Activated T-helper 1 cell treated with anti-CD3 and anti-CD28 coated beads, Interleukin-12 subunit alpha, Interleukin-12 subunit beta, Interleukin-2, Interleukin-4 antibody, amounts not matched to agents 30 ng/mL and 10 ng/mL and 1 ng/mL, durations not matched to agents 14 hours and 24 hours and 36 hours (primary cell): ENCODE measurements around the gene FREM2. TPM values are rescaled to one million over a fixed set of nuclear protein-coding genes. Genes with fewer than 3 reads are reported as not detected.

ENCODE experiments used
- DNase-seq: peaks from one replicate; pipeline ENCODE4 v3.0.0; 2021; ENCODE audit warnings: low spot score
- H3K27ac Mint-ChIP-seq: one replicate; pipeline ENCODE4 v1.8.0; 2021; ENCODE audit warnings: mild to moderate bottlenecking, mixed read lengths
- H3K27me3 Mint-ChIP-seq: one replicate; pipeline ENCODE4 v1.8.0; 2022; ENCODE audit warnings: mild to moderate bottlenecking, moderate library complexity, mixed read lengths; ENCODE audit not compliant: insufficient read depth
- H3K36me3 Mint-ChIP-seq: one replicate; pipeline ENCODE4 v1.8.0; 2021; ENCODE audit warnings: low read depth, mixed read lengths
- H3K4me1 Mint-ChIP-seq: one replicate; pipeline ENCODE4 v1.8.0; 2021; ENCODE audit warnings: low read depth, mixed read lengths
- H3K4me3 Mint-ChIP-seq: one replicate; pipeline ENCODE4 v1.8.0; 2021; ENCODE audit warnings: mild to moderate bottlenecking, moderate library complexity, mixed read lengths
- H3K9me3 Mint-ChIP-seq: one replicate; pipeline ENCODE4 v1.8.0; 2021; ENCODE audit warnings: mixed read lengths
- intact Hi-C: fragments of 100-400 bp; cut with micrococcal nuclease; formaldehyde crosslinking; loops from one replicate; pipeline ENCODE4 v1.15.1; 2024
- total RNA-seq: library from RNA; stranded (reverse); gene quantifications from 2 replicates; pipeline ENCODE4 v1.2.3, GENCODE V29; 2022

The FREM2 gene
- total RNA-seq, 1 donor from 2014 or later, result 0.05 TPM

GRCh38 chr13:38667526-38668109 lies 19.3 kb upstream of the FREM2 start:
- no peaks in the 10 kb centered on the region for H3K9me3 Mint-ChIP-seq
- no peak for DNase-seq
- H3K27me3 Mint-ChIP-seq, result no peaks in the 10 kb centered on the region
- H3K4me1 Mint-ChIP-seq, result no peaks in the 10 kb centered on the region
- H3K27ac Mint-ChIP-seq, result no peak overlapping the region
- H3K36me3 Mint-ChIP-seq, result no peaks in the 10 kb centered on the region
- intact Hi-C loops, result no loop called here
- no peak overlapping the region for H3K4me3 Mint-ChIP-seq

GRCh38 chr13:38669234-38669964 lies 17.5 kb upstream of the FREM2 start:
- no peaks in the 10 kb centered on the region for H3K9me3 Mint-ChIP-seq
- intact Hi-C loops, result no loop called here
- DNase-seq, result no peak
- no peaks in the 10 kb centered on the region for H3K4me1 Mint-ChIP-seq
- H3K27me3 Mint-ChIP-seq, result no peaks in the 10 kb centered on the region
- H3K36me3 Mint-ChIP-seq, result no peaks in the 10 kb centered on the region
- no peak overlapping the region for H3K4me3 Mint-ChIP-seq
- H3K27ac Mint-ChIP-seq, result no peak overlapping the region

- no peaks in the 10 kb centered on the region for H3K4me1 Mint-ChIP-seq
- H3K4me3 Mint-ChIP-seq, result no peak overlapping the region
- no peak for DNase-seq
- intact Hi-C loops, result no loop called here
- no peaks in the 10 kb centered on the region for H3K9me3 Mint-ChIP-seq
- H3K27me3 Mint-ChIP-seq, result no peaks in the 10 kb centered on the region
- H3K27ac Mint-ChIP-seq, result no peak overlapping the region
- H3K36me3 Mint-ChIP-seq, result no peaks in the 10 kb centered on the region
Measured at GRCh38 chr13:38670627-38671026, 16.2 kb upstream of the FREM2 start.

DNA sequence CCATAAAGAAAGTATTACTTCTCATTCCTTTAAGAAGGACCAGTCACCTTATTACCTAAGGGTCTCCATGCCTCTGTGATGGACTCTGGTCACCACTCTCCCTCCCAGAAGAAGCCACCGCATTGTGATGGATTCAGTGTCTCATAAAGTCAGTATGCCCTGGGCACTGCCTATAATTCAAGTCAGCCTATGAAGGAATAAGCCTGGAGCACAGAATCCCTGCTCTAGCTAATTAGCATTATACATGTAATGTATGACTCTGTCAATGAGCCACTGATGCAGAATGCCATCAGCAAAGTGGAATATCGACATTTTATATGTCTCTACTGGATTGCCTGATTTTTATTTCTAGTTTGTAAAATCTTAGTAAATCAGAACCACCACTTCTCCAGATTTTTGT lies 14.9 kb upstream of the FREM2 start:
- H3K4me3 Mint-ChIP-seq, result no peak overlapping the region
- intact Hi-C loops, result no loop called here
- H3K27me3 Mint-ChIP-seq, result no peaks in the 10 kb centered on the region
- no peak for DNase-seq
- H3K27ac Mint-ChIP-seq, result no peak overlapping the region
- no peaks in the 10 kb centered on the region for H3K36me3 Mint-ChIP-seq
- H3K4me1 Mint-ChIP-seq, result no peaks in the 10 kb centered on the region
- no peaks in the 10 kb centered on the region for H3K9me3 Mint-ChIP-seq

DNA sequence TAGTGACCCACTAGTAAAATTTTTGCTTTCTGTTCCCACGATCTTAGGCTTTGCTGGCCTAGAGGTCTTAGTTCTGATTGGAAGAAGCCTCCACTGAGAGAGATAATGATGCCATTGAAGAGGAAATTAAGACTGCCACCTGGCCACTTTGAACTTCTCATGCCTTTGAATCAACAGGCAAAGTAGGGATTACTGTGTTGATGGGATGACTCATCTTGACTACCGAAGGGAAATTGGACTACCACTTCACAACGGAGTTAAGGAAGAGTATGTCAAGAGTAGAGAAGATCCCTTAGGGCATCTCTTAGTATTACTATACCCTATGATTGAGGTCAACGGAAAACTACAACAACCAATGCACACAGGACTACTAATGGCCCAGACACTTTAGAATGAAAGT lies 12.7 kb upstream of the FREM2 start:
- H3K4me1 Mint-ChIP-seq, result no peaks in the 10 kb centered on the region
- H3K36me3 Mint-ChIP-seq, result no peaks in the 10 kb centered on the region
- no peak overlapping the region for H3K4me3 Mint-ChIP-seq
- intact Hi-C loops, result no loop called here
- no peak overlapping the region for H3K27ac Mint-ChIP-seq
- no peak for DNase-seq
- no peaks in the 10 kb centered on the region for H3K9me3 Mint-ChIP-seq
- no peaks in the 10 kb centered on the region for H3K27me3 Mint-ChIP-seq

DNA sequence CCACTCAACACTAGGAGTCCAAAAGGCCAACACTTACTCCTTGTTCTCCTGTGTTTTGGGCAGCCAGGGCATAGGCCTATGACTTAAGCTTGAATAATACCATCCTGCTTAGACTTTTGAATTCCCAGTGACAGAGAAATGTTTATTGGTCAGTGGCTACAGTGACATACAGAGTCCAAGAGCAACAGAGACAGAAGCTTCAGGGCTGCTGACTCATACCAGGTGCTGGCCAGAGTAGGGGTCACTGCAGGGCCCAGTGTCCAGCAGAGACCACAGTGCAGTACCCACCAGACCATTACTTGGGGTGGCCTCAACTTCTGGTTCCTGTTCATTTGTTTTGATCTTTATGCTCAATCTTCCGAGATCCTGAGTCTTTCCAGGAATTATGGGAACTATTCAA lies 6.0 kb upstream of the FREM2 start:
- no peaks in the 10 kb centered on the region for H3K9me3 Mint-ChIP-seq
- intact Hi-C loops, result no loop called here
- no peak overlapping the region for H3K27ac Mint-ChIP-seq
- no peak for DNase-seq
- no peak overlapping the region for H3K4me3 Mint-ChIP-seq
- H3K4me1 Mint-ChIP-seq, result no peaks in the 10 kb centered on the region
- peaks cover 13% of the 10 kb centered on the region for H3K27me3 Mint-ChIP-seq
- H3K36me3 Mint-ChIP-seq, result no peaks in the 10 kb centered on the region

DNA sequence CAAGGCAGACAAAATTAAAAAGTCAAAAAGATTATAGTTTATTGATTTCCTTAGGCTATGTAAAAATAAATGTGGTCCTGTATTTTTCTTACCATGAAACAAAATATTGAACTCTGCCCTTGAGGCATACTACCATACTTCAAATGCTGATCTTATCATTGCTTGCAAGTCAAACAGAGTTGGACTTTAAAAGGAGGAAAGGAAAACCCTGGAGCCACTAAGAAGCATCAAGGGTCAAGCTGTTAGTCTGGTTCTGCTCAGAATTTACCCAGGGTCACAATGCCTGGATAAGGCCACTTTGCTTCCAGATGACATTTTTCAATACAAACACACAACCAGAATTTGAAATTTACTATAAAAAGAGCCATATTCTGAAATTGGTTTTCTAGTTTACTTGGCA lies 2.2 kb upstream of the FREM2 start:
- H3K4me3 Mint-ChIP-seq, result no peak overlapping the region
- no peaks in the 10 kb centered on the region for H3K36me3 Mint-ChIP-seq
- intact Hi-C loops, result no loop called here
- H3K27me3 Mint-ChIP-seq, result peaks cover 23% of the 10 kb centered on the region
- H3K27ac Mint-ChIP-seq, result no peak overlapping the region
- no peaks in the 10 kb centered on the region for H3K9me3 Mint-ChIP-seq
- H3K4me1 Mint-ChIP-seq, result no peaks in the 10 kb centered on the region
- no peak for DNase-seq

DNA sequence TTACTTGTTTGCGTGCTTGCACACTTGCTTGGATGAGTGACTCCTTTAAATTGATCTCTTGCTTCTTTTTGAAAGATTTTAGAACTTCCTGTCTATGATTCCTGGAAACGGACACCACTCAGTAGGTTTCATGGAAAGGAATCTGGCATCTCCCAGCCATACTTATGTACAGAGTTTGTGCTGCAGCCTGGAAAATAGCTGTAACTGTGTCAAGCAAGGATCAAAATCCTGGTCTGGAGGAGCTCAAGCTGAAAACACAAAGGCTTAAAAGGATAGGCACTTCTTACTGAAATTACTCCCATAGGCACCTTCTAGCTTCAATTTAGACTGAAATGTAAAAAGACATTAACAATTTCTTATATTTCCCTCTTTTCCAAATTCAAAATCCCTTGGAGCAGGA lies 1.4 kb upstream of the FREM2 start:
- intact Hi-C loops, result no loop called here
- H3K4me3 Mint-ChIP-seq, result no peak overlapping the region
- H3K27ac Mint-ChIP-seq, result no peak overlapping the region
- peaks cover 23% of the 10 kb centered on the region for H3K27me3 Mint-ChIP-seq
- H3K36me3 Mint-ChIP-seq, result no peaks in the 10 kb centered on the region
- no peaks in the 10 kb centered on the region for H3K9me3 Mint-ChIP-seq
- no peaks in the 10 kb centered on the region for H3K4me1 Mint-ChIP-seq
- no peak for DNase-seq

GRCh38 chr13:38685974-38686576 lies 802 bp upstream of the FREM2 start:
- no peak overlapping the region for H3K27ac Mint-ChIP-seq
- H3K9me3 Mint-ChIP-seq, result no peaks in the 10 kb centered on the region
- no peaks in the 10 kb centered on the region for H3K36me3 Mint-ChIP-seq
- no peak for DNase-seq
- intact Hi-C loops, result no loop called here
- H3K4me3 Mint-ChIP-seq, result no peak overlapping the region
- no peaks in the 10 kb centered on the region for H3K4me1 Mint-ChIP-seq
- H3K27me3 Mint-ChIP-seq, result peaks cover 23% of the 10 kb centered on the region

- intact Hi-C loops, result no loop called here
- no peaks in the 10 kb centered on the region for H3K4me1 Mint-ChIP-seq
- DNase-seq, result no peak
- H3K36me3 Mint-ChIP-seq, result no peaks in the 10 kb centered on the region
- no peak overlapping the region for H3K27ac Mint-ChIP-seq
- H3K4me3 Mint-ChIP-seq, result no peak overlapping the region
- H3K27me3 Mint-ChIP-seq, result peaks cover 23% of the 10 kb centered on the region
- no peaks in the 10 kb centered on the region for H3K9me3 Mint-ChIP-seq
Measured at GRCh38 chr13:38687246-38688229, 661 bp downstream of the FREM2 start.

DNA sequence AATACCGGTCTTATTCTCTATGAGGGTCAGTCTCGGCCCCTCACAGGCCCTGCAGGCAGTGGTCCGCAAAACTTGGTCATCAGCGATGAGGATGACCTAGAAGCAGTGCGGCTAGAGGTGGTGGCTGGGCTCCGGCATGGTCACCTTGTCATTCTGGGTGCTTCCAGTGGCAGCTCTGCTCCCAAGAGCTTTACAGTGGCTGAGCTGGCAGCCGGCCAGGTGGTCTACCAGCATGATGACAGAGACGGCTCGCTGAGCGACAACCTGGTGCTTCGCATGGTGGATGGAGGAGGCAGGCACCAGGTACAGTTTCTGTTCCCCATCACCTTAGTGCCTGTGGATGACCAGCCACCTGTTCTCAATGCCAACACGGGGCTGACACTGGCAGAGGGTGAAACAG lies 1.8 kb downstream of the FREM2 start:
- Mint-ChIP-seq H3K27me3 (peaks cover 23% of the 10 kb centered on the region), H3K27ac (no peak overlapping the region), H3K9me3 (no peaks in the 10 kb centered on the region), H3K4me3 (no peak overlapping the region), H3K4me1 (no peaks in the 10 kb centered on the region), H3K36me3 (no peaks in the 10 kb centered on the region)
- intact Hi-C loops, result no loop called here
- no peak for DNase-seq

DNA sequence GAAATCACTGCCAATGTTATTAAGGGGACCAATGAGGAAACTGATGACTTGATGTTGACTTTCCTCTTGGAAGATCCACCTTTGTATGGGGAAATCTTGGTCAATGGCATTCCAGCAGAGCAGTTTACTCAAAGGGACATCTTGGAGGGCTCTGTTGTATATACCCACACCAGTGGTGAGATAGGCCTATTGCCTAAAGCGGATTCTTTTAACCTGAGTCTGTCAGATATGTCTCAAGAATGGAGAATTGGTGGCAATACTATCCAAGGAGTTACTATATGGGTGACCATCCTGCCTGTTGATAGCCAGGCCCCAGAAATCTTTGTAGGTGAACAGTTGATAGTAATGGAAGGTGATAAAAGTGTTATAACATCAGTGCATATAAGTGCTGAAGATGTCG lies 3.4 kb downstream of the FREM2 start:
- H3K36me3 Mint-ChIP-seq, result no peaks in the 10 kb centered on the region
- no peak for DNase-seq
- no peak overlapping the region for H3K27ac Mint-ChIP-seq
- peaks cover 15% of the 10 kb centered on the region for H3K27me3 Mint-ChIP-seq
- H3K4me3 Mint-ChIP-seq, result no peak overlapping the region
- no peaks in the 10 kb centered on the region for H3K4me1 Mint-ChIP-seq
- H3K9me3 Mint-ChIP-seq, result no peaks in the 10 kb centered on the region
- intact Hi-C loops, result no loop called here

DNA sequence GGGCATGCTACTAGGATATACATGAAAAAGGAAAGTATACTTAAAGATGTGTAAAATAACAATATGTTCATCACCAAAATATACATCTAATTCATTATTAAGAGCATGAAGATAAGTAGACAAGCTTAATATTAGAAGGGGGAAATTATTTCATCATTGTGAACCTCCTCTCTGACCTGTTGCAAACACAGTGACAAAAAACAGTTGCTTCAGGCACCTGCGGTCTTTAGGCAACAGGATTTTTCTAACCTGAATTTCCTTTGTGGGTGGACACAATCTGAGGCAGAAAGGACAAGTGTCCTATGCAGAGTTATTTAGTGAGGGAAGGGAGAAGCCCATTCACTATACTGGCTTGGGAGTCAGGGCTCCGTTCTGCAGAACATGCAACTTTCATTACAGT lies 6.3 kb downstream of the FREM2 start:
- no peak overlapping the region for H3K4me3 Mint-ChIP-seq
- intact Hi-C loops, result no loop called here
- H3K27ac Mint-ChIP-seq, result no peak overlapping the region
- DNase-seq, result no peak
- no peaks in the 10 kb centered on the region for H3K4me1 Mint-ChIP-seq
- no peaks in the 10 kb centered on the region for H3K9me3 Mint-ChIP-seq
- peaks cover 2% of the 10 kb centered on the region for H3K27me3 Mint-ChIP-seq
- no peaks in the 10 kb centered on the region for H3K36me3 Mint-ChIP-seq
